ENCODE results near the gene A1BG.

A1BG gene

DNA sequence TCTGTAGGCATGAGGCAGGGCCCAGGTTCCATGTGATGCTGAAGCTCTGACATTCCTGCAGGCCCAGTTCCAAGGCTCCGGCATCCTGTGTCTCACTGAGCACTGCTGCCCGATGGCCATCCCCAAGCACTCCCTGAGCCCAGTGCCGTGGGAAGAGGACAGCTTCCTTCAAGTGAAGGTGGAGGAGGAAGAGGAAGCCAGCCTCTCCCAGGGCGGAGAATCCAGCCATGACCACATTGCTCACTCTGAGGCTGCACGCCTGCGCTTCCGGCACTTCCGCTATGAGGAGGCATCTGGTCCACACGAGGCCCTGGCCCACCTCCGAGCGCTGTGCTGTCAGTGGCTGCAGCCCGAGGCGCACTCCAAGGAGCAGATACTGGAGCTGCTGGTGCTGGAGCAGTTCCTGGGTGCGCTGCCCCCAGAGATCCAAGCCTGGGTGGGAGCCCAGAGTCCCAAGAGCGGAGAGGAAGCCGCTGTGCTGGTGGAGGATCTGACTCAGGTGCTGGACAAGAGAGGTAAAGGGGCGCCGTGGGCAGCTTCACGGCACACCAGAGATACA, 18.5 kb downstream of the A1BG start:
- Histone ChIP-seq H3K27ac (ENCODE audit: low read length) (no peak overlapping the region), H3K36me3 (ENCODE audit: control insufficient read depth, insufficient read depth, low read length) (peaks cover 6% of the 10 kb centered on the region; the same call in 1 of the 2 replicates), H3K27me3 (ENCODE audit: control insufficient read depth, insufficient read depth, low read length) (no peaks in the 10 kb centered on the region), H3K4me1 (ENCODE audit: control insufficient read depth, insufficient read depth, low read length) (no peaks in the 10 kb centered on the region), H3K4me3 (ENCODE audit: low read length) (no peak overlapping the region), H3K9me3 (ENCODE audit: control insufficient read depth, insufficient read depth, low read length) (no peaks in the 10 kb centered on the region)
- WGBS (ENCODE audit: insufficient coverage, insufficient read length), result no CpG with 5 or more reads among the region's 19 CpGs
- DNase-seq (ENCODE audit: low read depth, low spot score), result no peak

DNA sequence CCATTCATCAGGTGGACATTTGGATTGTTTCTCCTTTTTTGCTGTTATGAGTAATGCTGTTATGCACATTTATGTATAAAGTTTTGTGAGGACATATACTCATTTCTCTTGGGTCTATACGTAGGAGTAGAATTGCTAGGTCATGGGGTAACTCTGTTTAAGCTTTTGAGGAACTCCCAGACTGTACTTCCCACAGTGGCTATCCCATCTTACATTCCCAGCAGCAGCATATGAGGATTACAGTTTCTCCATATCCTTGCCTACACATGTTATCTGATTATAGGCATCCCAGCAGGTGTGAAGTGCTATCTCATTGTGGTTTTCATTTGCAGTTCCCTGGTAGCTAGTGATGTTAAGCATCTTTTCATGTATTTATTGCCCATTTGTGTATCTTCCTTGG, 20.6 kb downstream of the A1BG start:
- Histone ChIP-seq H3K27ac (ENCODE audit: low read length) (no peak overlapping the region), H3K36me3 (ENCODE audit: control insufficient read depth, insufficient read depth, low read length) (no peaks in the 10 kb centered on the region), H3K4me3 (ENCODE audit: low read length) (no peak overlapping the region), H3K4me1 (ENCODE audit: control insufficient read depth, insufficient read depth, low read length) (no peaks in the 10 kb centered on the region), H3K9me3 (ENCODE audit: control insufficient read depth, insufficient read depth, low read length) (no peaks in the 10 kb centered on the region), H3K27me3 (ENCODE audit: control insufficient read depth, insufficient read depth, low read length) (no peaks in the 10 kb centered on the region)
- WGBS (ENCODE audit: insufficient coverage, insufficient read length), result no CpG with 5 or more reads among the region's 1 CpG
- DNase-seq (ENCODE audit: low read depth, low spot score), result no peak

DNA sequence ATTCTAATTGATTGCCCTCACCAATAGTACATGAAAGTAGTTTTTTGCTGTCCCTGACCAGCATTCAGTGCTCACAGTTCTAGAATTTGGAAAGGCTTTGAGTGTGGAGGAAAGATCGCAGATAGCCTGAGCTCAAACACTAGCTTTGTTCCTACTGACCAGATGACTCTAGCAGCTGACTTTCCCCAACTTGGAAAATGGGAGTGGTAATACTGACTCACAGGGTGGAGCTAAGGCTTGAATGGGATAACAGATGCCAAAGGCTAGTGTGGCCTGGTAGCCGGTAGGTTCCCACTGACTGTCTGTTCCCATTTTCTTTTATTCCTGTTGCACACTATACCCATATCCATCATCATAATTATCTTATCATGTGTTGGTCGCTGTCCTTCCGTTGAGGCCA, 22.8 kb downstream of the A1BG start:
- Histone ChIP-seq H3K4me1 (ENCODE audit: control insufficient read depth, insufficient read depth, low read length) (no peaks in the 10 kb centered on the region), H3K27me3 (ENCODE audit: control insufficient read depth, insufficient read depth, low read length) (no peaks in the 10 kb centered on the region), H3K27ac (ENCODE audit: low read length) (no peak overlapping the region), H3K9me3 (ENCODE audit: control insufficient read depth, insufficient read depth, low read length) (no peaks in the 10 kb centered on the region), H3K4me3 (ENCODE audit: low read length) (no peak overlapping the region), H3K36me3 (ENCODE audit: control insufficient read depth, insufficient read depth, low read length) (no peaks in the 10 kb centered on the region)
- DNase-seq (ENCODE audit: low read depth, low spot score), result no peak
- no CpG with 5 or more reads among the region's 4 CpGs for WGBS (ENCODE audit: insufficient coverage, insufficient read length)

DNA sequence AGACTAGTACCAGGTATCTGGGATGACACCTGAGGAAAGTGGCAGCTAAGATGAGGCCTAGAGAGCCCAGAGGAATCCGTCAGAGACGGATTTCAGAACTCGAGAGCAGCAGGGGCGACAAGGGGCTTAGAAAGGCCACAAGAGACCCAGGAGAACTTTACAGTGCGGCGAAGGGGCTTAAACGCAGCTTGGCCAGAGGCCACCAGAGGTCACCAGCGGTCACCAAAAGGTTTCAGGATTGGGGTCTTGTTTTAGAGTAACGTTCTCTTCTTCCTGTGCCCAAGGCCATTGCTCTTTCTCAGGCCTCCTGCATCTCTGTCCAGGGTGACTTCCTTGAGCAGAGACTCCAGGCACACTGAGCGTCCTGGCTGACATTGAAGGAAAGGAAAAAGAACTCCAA, 24.3 kb downstream of the A1BG start:
- Histone ChIP-seq H3K4me3 (ENCODE audit: low read length) (no peak overlapping the region), H3K4me1 (ENCODE audit: control insufficient read depth, insufficient read depth, low read length) (no peaks in the 10 kb centered on the region), H3K27ac (ENCODE audit: low read length) (no peak overlapping the region), H3K9me3 (ENCODE audit: control insufficient read depth, insufficient read depth, low read length) (no peaks in the 10 kb centered on the region), H3K36me3 (ENCODE audit: control insufficient read depth, insufficient read depth, low read length) (no peaks in the 10 kb centered on the region), H3K27me3 (ENCODE audit: control insufficient read depth, insufficient read depth, low read length) (no peaks in the 10 kb centered on the region)
- WGBS (ENCODE audit: insufficient coverage, insufficient read length), result no CpG with 5 or more reads among the region's 10 CpGs
- DNase-seq (ENCODE audit: low read depth, low spot score), result no peak

DNA sequence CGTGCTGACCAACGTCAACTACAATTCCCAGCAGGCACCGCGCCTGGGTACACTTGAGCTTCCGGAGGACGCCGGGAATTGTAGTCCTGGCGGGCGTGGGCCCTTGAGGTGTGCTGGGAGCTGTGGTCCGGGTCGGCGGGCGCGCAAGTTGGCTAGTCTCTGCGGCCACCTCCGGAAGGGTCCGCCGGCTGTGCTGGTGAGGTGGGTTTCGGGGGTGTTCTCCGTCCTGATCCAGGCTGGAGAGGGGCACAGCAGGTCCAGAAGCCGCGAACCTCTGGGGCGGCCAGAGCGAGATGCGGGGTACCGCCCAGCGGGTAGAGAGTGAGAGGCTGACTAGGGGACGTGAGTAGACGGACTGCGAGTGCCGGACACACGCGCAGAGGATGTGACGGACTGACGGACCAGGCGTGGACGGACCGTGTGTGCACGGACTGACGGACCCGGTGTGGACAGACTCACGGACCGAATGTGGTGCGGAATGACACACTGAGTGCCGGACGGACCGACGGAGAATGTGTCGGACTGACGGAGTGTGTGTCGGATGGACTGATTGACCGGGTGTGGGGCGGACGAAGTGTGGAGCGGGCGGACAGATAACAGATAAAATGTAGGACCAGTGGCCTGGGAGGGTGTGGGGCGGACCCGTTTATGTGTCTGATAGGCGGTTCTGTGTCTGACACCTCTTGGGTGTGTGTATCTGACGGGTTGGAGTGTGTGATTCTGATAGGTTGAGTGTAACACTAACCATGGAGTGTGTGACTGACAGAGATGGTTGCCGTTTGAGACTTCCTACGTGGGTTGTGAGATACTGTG, 26.2 kb downstream of the A1BG start, which contains the start of gene ZSCAN22:
ZSCAN22 (plus strand) TSS at position 81 of the 813 bp plus-strand sequence. CDS start 7,809 bp downstream, outside the sequence.
- no peaks in the 10 kb centered on the region for H3K27me3 ChIP-seq (ENCODE audit: control insufficient read depth, insufficient read depth, low read length)
- H3K4me1 ChIP-seq (ENCODE audit: control insufficient read depth, insufficient read depth, low read length), result no peaks in the 10 kb centered on the region
- no peaks in the 10 kb centered on the region for H3K36me3 ChIP-seq (ENCODE audit: control insufficient read depth, insufficient read depth, low read length)
- DNase-seq (ENCODE audit: low read depth, low spot score), result peak; percentile 95
- no CpG with 5 or more reads among the region's 62 CpGs for WGBS (ENCODE audit: insufficient coverage, insufficient read length)
- no peaks in the 10 kb centered on the region for H3K9me3 ChIP-seq (ENCODE audit: control insufficient read depth, insufficient read depth, low read length)
- H3K27ac ChIP-seq (ENCODE audit: low read length), result no peak within 1 kb of the TSS
- peak within 1 kb of the TSS; percentile 84; the same call in 1 of the 2 replicates for H3K4me3 ChIP-seq (ENCODE audit: low read length)

DNA sequence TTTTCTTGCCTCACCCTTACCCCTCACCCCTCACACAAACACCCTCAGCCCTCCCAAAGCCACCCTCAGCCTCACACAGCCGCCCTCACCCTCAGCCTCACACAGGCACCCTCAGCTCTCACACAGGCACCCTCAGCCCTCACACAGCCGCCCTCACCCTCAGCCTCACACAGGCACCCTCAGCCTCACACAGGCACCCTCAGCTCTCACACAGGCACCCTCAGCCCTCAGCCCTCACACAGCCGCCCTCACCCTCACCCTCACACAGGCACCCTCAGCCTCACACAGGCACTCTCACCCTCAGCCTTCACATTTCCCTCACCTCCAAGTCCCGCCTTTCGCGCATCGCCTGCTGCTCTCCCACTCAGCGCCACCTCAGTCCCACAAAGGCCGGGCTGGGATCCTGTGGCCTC, 26.8 kb downstream of the A1BG start:
- DNase-seq (ENCODE audit: low read depth, low spot score), result no peak
- WGBS (ENCODE audit: insufficient coverage, insufficient read length), result no CpG with 5 or more reads among the region's 9 CpGs
- peak overlapping the region; percentile 84; the same call in 1 of the 2 replicates for H3K4me3 ChIP-seq (ENCODE audit: low read length)
- no peaks in the 10 kb centered on the region for H3K36me3 ChIP-seq (ENCODE audit: control insufficient read depth, insufficient read depth, low read length)
- no peaks in the 10 kb centered on the region for H3K4me1 ChIP-seq (ENCODE audit: control insufficient read depth, insufficient read depth, low read length)
- no peaks in the 10 kb centered on the region for H3K27me3 ChIP-seq (ENCODE audit: control insufficient read depth, insufficient read depth, low read length)
- no peaks in the 10 kb centered on the region for H3K9me3 ChIP-seq (ENCODE audit: control insufficient read depth, insufficient read depth, low read length)
- H3K27ac ChIP-seq (ENCODE audit: low read length), result no peak overlapping the region

DNA sequence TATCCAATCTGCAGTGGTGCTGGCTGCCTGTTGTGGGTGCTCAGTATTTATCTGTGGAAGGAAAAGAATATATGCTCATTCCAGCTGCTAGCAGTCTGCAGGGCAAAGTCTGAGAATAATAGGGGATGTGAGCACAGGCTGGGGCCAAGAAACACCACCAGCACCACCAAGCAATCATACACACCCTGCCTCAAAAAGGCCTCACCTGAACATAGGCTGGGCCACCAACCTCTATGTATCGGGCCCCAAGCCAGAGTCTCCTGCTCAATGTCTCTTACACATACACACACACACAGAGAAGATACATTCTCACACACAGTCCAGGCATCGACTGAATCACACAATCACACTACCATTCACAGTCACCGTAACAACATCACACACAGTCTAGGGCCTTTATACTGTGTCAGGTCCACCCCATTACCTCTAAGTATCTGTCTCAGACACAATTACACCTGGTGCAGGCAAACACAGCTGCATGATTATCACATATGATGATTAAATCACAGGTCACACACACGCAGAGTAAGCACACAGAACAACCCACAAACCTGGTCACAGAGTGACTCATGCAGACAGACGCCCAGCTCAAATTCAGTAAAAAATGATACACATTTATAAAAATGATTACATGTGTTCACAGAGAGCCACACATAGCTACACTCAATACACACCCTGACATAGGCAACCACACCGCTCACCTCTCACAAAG, 27.8 kb downstream of the A1BG start:
- H3K27ac ChIP-seq (ENCODE audit: low read length), result no peak overlapping the region
- H3K27me3 ChIP-seq (ENCODE audit: control insufficient read depth, insufficient read depth, low read length), result no peaks in the 10 kb centered on the region
- no peak for DNase-seq (ENCODE audit: low read depth, low spot score)
- no peaks in the 10 kb centered on the region for H3K4me1 ChIP-seq (ENCODE audit: control insufficient read depth, insufficient read depth, low read length)
- no peaks in the 10 kb centered on the region for H3K9me3 ChIP-seq (ENCODE audit: control insufficient read depth, insufficient read depth, low read length)
- H3K4me3 ChIP-seq (ENCODE audit: low read length), result no peak overlapping the region
- no CpG with 5 or more reads among the region's 6 CpGs for WGBS (ENCODE audit: insufficient coverage, insufficient read length)
- H3K36me3 ChIP-seq (ENCODE audit: control insufficient read depth, insufficient read depth, low read length), result no peaks in the 10 kb centered on the region

DNA sequence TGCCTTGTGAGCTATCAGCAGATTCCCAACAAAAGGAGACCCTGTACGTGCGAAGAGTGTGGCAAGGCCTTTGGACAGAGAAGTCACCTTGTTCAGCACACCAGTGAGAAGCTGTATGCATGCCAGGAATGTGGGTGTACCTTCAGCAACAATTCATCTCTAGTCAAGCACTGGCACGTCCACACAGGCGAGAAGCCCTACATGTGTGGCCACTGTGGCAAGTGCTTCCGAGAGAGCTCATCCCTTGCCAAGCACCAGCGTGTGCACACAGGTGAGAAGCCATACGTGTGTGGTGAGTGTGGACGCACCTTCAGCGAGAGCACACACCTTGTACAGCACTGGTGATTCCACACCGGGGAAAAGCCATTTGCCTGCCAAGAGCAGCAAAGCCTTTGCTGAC, 34.1 kb downstream of the A1BG start:
- H3K36me3 ChIP-seq (ENCODE audit: control insufficient read depth, insufficient read depth, low read length), result no peaks in the 10 kb centered on the region; the same call in 1 of the 2 replicates
- no CpG with 5 or more reads among the region's 10 CpGs for WGBS (ENCODE audit: insufficient coverage, insufficient read length)
- no peak for DNase-seq (ENCODE audit: low read depth, low spot score)
- no peaks in the 10 kb centered on the region for H3K27me3 ChIP-seq (ENCODE audit: control insufficient read depth, insufficient read depth, low read length)
- no peak overlapping the region for H3K27ac ChIP-seq (ENCODE audit: low read length)
- H3K9me3 ChIP-seq (ENCODE audit: control insufficient read depth, insufficient read depth, low read length), result no peaks in the 10 kb centered on the region
- no peaks in the 10 kb centered on the region for H3K4me1 ChIP-seq (ENCODE audit: control insufficient read depth, insufficient read depth, low read length)
- H3K4me3 ChIP-seq (ENCODE audit: low read length), result no peak overlapping the region

DNA sequence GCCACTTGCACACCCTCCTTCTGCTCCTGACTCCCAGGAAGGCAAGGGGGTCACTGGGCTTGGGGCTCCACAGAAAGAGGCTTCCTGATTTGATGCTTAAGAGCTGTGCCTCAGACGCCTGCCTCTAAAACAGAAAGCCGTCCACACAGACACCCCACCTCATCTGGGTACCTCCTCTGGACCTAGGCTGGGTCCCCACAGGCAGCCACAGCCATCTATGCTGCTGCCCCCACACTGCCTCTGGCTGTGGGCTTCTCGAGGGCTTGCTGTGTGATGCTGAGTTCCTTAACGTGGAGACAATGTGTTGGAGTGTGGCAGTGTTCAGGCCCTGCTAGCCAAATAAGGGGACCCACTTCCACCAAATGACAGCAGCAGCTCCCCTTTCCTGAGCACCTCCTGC, 35.0 kb downstream of the A1BG start:
- Histone ChIP-seq H3K27ac (ENCODE audit: low read length) (no peak overlapping the region), H3K4me3 (ENCODE audit: low read length) (no peak overlapping the region), H3K36me3 (ENCODE audit: control insufficient read depth, insufficient read depth, low read length) (no peaks in the 10 kb centered on the region; the same call in 1 of the 2 replicates), H3K27me3 (ENCODE audit: control insufficient read depth, insufficient read depth, low read length) (no peaks in the 10 kb centered on the region), H3K4me1 (ENCODE audit: control insufficient read depth, insufficient read depth, low read length) (no peaks in the 10 kb centered on the region), H3K9me3 (ENCODE audit: control insufficient read depth, insufficient read depth, low read length) (no peaks in the 10 kb centered on the region)
- no peak for DNase-seq (ENCODE audit: low read depth, low spot score)
- WGBS (ENCODE audit: insufficient coverage, insufficient read length), result no CpG with 5 or more reads among the region's 4 CpGs

DNA sequence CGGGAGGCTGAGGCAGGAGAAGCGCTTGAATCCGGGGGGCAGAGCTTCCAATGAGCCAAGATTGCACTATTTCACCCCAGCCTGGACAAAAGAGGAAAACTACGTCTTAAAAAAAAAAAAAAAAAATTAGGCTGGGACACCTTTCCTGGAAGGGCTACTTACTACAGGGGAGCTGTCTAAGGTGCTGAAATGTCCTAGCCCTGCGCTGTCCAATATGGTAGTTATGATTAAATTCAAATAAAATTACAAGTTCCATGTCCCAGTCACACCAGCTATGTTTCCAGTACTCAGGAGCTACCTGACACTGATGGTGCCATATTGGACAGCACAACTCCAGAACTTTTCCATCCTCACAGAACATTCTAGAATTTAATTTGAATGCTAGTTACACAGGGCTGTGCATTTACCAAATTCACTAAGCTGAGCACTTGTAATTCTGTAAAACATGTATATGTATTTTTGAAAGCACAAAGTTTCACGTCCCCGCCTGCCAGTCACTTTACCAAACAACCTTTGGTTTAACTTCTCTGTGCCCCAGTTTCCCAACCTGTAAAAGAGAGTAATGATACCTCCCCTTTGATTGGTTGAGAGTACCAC, 35.7 kb downstream of the A1BG start:
- no CpG with 5 or more reads among the region's 7 CpGs for WGBS (ENCODE audit: insufficient coverage, insufficient read length)

More for the DNA sequence above, 35.7 kb downstream of the A1BG start:
- Histone ChIP-seq H3K4me1 (ENCODE audit: control insufficient read depth, insufficient read depth, low read length) (no peaks in the 10 kb centered on the region), H3K4me3 (ENCODE audit: low read length) (no peak overlapping the region), H3K9me3 (ENCODE audit: control insufficient read depth, insufficient read depth, low read length) (no peaks in the 10 kb centered on the region), H3K27me3 (ENCODE audit: control insufficient read depth, insufficient read depth, low read length) (no peaks in the 10 kb centered on the region), H3K36me3 (ENCODE audit: control insufficient read depth, insufficient read depth, low read length) (no peaks in the 10 kb centered on the region; the same call in 1 of the 2 replicates), H3K27ac (ENCODE audit: low read length) (no peak overlapping the region)
- no peak for DNase-seq (ENCODE audit: low read depth, low spot score)
